Measurements from ENCODE around the gene SARDH. TPM values are rescaled to one million over a fixed set of nuclear protein-coding genes. Genes with fewer than 3 reads are reported as not detected.

SARDH gene
- total RNA-seq, 4 donors from 2014 or later = 0.10 to 0.29 TPM; not detected in 2

- H3K4me3 ChIP-seq (ENCODE audit: low read depth, poor library complexity, severe bottlenecking) = no peak overlapping the region
- 82 to 96% methylated on average over 5 to 7 of the region's 7 CpGs for WGBS, 2 donors
- DNase-seq (ENCODE audit: low spot score in 2 of 2) = no peak
- TF ChIP-seq POLR2A (IDR thresholded peaks at IDR 0.05) (no peak), CTCF (IDR thresholded peaks at IDR 0.05) (no peak)
- intact Hi-C loops (cut with DNase I; ENCODE audit: low total_unique reads) = no loop called here
Measured at GRCh38 chr9:133772581-133772980, 34.4 kb upstream of the SARDH start.

- intact Hi-C loops (cut with DNase I; ENCODE audit: low total_unique reads) = no loop called here
- WGBS, 2 donors = 87 to 93% methylated on average over 26 of the region's 26 CpGs
- H3K4me3 ChIP-seq (ENCODE audit: low read depth, poor library complexity, severe bottlenecking) = no peak overlapping the region
- TF ChIP-seq POLR2A (IDR thresholded peaks at IDR 0.05) (no peak), CTCF (IDR thresholded peaks at IDR 0.05) (no peak)
- peak in 1 of 2 donors; percentile 71 for DNase-seq (ENCODE audit: low spot score in 2 of 2)
Measured at GRCh38 chr9:133771486-133772482, 33.6 kb upstream of the SARDH start.

- intact Hi-C loops (cut with DNase I; ENCODE audit: low total_unique reads) = no loop called here
- 83 to 90% methylated on average over 6 to 16 of the region's 16 CpGs for WGBS, 2 donors
- TF ChIP-seq CTCF (IDR thresholded peaks at IDR 0.05) = no peak
- TF ChIP-seq POLR2A (IDR thresholded peaks at IDR 0.05) = no peak
- H3K4me3 ChIP-seq (ENCODE audit: low read depth, poor library complexity, severe bottlenecking) = no peak overlapping the region
- peak in 1 of 2 donors; percentile 82 for DNase-seq (ENCODE audit: low spot score in 2 of 2)
Measured at GRCh38 chr9:133770076-133770777, 32.1 kb upstream of the SARDH start.

- peak; percentile 7 to 81 for DNase-seq (ENCODE audit: low spot score in 2 of 2)
- 92 to 93% methylated on average over 17 of the region's 17 CpGs for WGBS, 2 donors
Measured at GRCh38 chr9:133769511-133770075, 31.4 kb upstream of the SARDH start.

More at GRCh38 chr9:133769511-133770075, 31.4 kb upstream of the SARDH start:
- no peak overlapping the region for H3K4me3 ChIP-seq (ENCODE audit: low read depth, poor library complexity, severe bottlenecking)
- intact Hi-C loops (cut with DNase I; ENCODE audit: low total_unique reads) = no loop called here
- no peak for TF ChIP-seq POLR2A (IDR thresholded peaks at IDR 0.05)
- no peak for TF ChIP-seq CTCF (IDR thresholded peaks at IDR 0.05)
